Kidney (tissue), 14 donors: ENCODE results near the gene MAP6. TPM values are rescaled to one million over a fixed set of nuclear protein-coding genes. Genes with fewer than 3 reads are reported as not detected.

ENCODE experiments used
- DNase-seq, 5 donors: peaks; one replicate each; pipeline ENCODE4 v3.0.0-alpha.2; 2013 to 2020
- FAIRE-seq: peaks from 2 replicates; lab custom pipeline; 2012; peaks lifted over from hg19 to GRCh38; lab: Jason Lieb, UNC
- H3K27ac ChIP-seq, 2 donors: one replicate each; pipeline ENCODE4 v1.7.0; 2013; ENCODE audit warnings: low read depth in 2 of 2, low read length in 2 of 2, inconsistent platforms in 1 of 2
- H3K27me3 ChIP-seq: one replicate; pipeline ENCODE4 v1.7.1; 2013; ENCODE audit warnings: low read length, inconsistent platforms; ENCODE audit not compliant: control insufficient read depth, insufficient read depth
- H3K36me3 ChIP-seq, 3 donors: one replicate each; pipeline versions ENCODE4 v1.7.0 to v1.7.1; 2013; ENCODE audit warnings: low read length in 3 of 3, control low read depth in 1 of 3, inconsistent platforms in 1 of 3; ENCODE audit not compliant: insufficient read depth in 3 of 3, control insufficient read depth in 2 of 3
- H3K4me1 ChIP-seq, 3 donors: one replicate each; pipeline versions ENCODE4 v1.7.0 to v1.7.1; 2013; ENCODE audit warnings: low read length in 3 of 3, inconsistent platforms in 1 of 3, low read depth in 1 of 3; ENCODE audit not compliant: control insufficient read depth in 2 of 3, insufficient read depth in 2 of 3
- H3K4me3 ChIP-seq, 3 donors: one replicate each; pipeline versions ENCODE4 v1.7.0 to v1.8.1; 2013; ENCODE audit warnings: low read length in 3 of 3, control low read depth in 1 of 3, inconsistent platforms in 1 of 3
- H3K9ac ChIP-seq, 3 donors: one replicate each; pipeline versions ENCODE4 v1.7.0 to v1.7.1; 2013; ENCODE audit warnings: low read length in 3 of 3, control low read depth in 1 of 3, inconsistent platforms in 1 of 3
- H3K9me3 ChIP-seq, 3 donors: one replicate each; pipeline versions ENCODE4 v1.7.0 to v1.7.1; 2013; ENCODE audit warnings: low read length in 3 of 3, control low read depth in 1 of 3, inconsistent platforms in 1 of 3; ENCODE audit not compliant: control insufficient read depth in 2 of 3, insufficient read depth in 1 of 3
- intact Hi-C: fragments of 100-400 bp; cut with DNase I; formaldehyde crosslinking; loops from one replicate; pipeline ENCODE4 v1.11.1; 2022
- polyA plus RNA-seq: library from polyadenylated mRNA; stranded (reverse); fragments of 350-450 nt; fragmentation: Illumina TruSeq; extraction: RNeasy Lipid Tissue Mini Kit (QIAGEN cat#74804); gene quantifications from one replicate; pipeline ENCODE4 v1.2.3, GENCODE V29; 2014; ENCODE audit warnings: low read depth, low replicate concordance; ENCODE audit not compliant: insufficient read depth
- total RNA-seq: library from RNA; stranded (reverse); fragmentation: NEBNext Ultra II Directional; extraction: Animal tissue kit (Norgen Biotek cat#: 25700); gene quantifications from one replicate; pipeline ENCODE4 v1.2.1, GENCODE V29; 2021
- TF ChIP-seq, protein P1 (sequence below): IDR thresholded peaks from 3 replicates; pipeline ENCODE4 v1.5.1; 2012; ENCODE audit warnings: mild to moderate bottlenecking, moderate library complexity, borderline replicate concordance; ENCODE audit not compliant: insufficient read depth; ENCODE audit errors: extremely low read depth
- donor health status: control.
- donor health status: control.
- donor health status: control.
- donor health status: control.
- donor health status: control.
- donor health status: DM: yes; HTN: yes; CAD: no.
- donor health status: Normal renal cell carcinoma (clear cell type).

Gene MAP6
- total and polyA plus RNA-seq, 2 donors from 2014 or later: 7.7 to 21.3 TPM

DNA sequence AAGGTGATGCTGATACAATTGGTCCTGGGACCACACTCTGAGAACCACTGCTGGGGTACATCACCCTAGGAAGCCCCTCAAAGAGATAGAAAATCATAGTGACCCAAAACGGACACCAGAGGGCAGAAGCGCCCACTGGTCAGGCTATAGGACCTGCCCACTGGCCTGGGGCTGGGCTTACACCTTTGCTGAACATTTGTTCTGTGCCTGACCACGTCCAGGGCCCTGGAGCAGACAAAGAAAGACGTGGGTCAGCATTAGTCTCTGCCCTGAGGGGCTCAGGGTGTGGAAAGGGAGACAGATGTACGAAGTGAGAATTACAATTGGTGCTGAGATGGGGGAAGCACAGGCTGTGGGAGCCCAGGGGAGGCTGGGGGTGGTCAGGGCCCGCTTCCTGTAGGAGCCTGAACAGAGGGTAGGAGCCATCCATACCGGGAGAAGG, 121.2 kb downstream of the MAP6 start:
- TF ChIP-seq, protein P1, sequence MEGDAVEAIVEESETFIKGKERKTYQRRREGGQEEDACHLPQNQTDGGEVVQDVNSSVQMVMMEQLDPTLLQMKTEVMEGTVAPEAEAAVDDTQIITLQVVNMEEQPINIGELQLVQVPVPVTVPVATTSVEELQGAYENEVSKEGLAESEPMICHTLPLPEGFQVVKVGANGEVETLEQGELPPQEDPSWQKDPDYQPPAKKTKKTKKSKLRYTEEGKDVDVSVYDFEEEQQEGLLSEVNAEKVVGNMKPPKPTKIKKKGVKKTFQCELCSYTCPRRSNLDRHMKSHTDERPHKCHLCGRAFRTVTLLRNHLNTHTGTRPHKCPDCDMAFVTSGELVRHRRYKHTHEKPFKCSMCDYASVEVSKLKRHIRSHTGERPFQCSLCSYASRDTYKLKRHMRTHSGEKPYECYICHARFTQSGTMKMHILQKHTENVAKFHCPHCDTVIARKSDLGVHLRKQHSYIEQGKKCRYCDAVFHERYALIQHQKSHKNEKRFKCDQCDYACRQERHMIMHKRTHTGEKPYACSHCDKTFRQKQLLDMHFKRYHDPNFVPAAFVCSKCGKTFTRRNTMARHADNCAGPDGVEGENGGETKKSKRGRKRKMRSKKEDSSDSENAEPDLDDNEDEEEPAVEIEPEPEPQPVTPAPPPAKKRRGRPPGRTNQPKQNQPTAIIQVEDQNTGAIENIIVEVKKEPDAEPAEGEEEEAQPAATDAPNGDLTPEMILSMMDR: peak; percentile 87
- no peaks in the 10 kb centered on the region for H3K9me3 ChIP-seq
- no peak overlapping the region for H3K27ac ChIP-seq
- FAIRE-seq (no peak), DNase-seq (peak in 4 of 5 donors; percentile 85 to 91 (median 88))
- no peaks in the 10 kb centered on the region for H3K27me3 ChIP-seq
- intact Hi-C loops: no loop called here
- peaks cover 0 to 4% (median 0%) of the 10 kb centered on the region in 3 donors for H3K4me1 ChIP-seq
- H3K4me3 ChIP-seq: no peak overlapping the region
- no peak overlapping the region for H3K9ac ChIP-seq
- no peaks in the 10 kb centered on the region for H3K36me3 ChIP-seq

DNA sequence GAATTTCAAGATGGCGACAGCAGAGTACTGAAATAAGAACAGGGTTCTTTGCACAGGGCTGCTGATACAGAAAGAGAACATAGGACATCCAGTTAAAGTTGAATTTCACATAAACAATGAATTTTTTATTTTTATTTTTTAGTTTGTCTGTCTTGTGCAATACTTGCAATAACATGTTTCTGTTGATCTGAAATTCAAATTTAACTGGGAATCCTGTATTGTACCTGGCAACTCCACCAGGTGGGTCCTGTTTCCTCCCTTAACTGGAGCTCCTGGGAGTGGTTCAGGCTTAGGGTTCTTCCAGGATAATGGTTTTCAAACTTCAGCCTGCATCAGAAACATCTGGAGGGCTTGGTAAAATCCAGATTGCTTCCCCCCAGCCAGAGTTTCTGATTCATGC, 121.7 kb downstream of the MAP6 start:
- FAIRE-seq: no peak
- Histone ChIP-seq H3K4me1 (peaks cover 0 to 4% (median 0%) of the 10 kb centered on the region in 3 donors), H3K27ac (no peak overlapping the region), H3K36me3 (no peaks in the 10 kb centered on the region), H3K4me3 (no peak overlapping the region), H3K9ac (no peak overlapping the region), H3K9me3 (no peaks in the 10 kb centered on the region), H3K27me3 (no peaks in the 10 kb centered on the region)
- no peak for DNase-seq
- TF ChIP-seq, protein P1: no peak
- intact Hi-C loops: no loop called here

DNA sequence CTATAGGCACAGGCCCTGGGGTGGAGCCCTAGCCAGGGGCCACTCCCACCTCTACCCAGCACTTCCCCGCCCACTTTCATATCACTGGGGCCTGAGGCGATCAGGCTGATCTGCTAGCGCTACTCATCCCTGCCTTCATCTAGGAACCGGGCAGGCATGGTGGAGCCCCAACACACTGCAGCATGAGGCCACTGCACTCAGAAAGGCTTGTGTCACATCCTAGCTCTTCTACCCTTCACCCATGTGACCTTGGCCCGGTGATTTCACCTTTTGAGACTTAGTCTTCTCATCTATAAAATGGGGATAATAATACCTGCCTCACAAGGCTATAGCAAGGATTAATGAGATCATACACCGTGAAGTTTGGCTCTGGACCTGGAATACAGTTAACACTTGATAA, 125.0 kb downstream of the MAP6 start:
- Histone ChIP-seq H3K9ac (no peak overlapping the region), H3K4me3 (no peak overlapping the region), H3K9me3 (no peaks in the 10 kb centered on the region), H3K4me1 (peaks cover 0 to 4% (median 0%) of the 10 kb centered on the region in 3 donors), H3K27me3 (no peaks in the 10 kb centered on the region), H3K27ac (no peak overlapping the region), H3K36me3 (no peaks in the 10 kb centered on the region)
- no peak for DNase-seq
- TF ChIP-seq, protein P1: no peak
- FAIRE-seq: no peak
- intact Hi-C loops: no loop called here

DNA sequence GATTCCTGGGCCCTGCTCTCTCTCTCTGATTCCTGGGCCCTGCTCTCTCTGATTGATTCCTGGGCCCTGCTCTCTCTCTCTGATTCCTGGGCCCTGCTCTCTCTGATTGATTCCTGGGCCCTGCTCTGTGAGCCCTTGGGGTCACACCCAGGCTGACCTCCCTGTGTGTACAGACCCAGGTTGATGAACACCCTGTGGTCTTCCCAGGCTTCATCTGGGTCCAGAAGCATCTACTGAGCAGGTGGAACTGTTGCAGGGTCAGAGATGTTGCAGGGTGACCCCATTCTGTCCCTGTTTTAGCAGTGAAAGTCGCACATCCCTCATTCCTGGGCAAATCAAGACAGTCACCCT, 126.8 kb downstream of the MAP6 start:
- H3K4me1 ChIP-seq: no peaks in the 10 kb centered on the region
- no peaks in the 10 kb centered on the region for H3K36me3 ChIP-seq
- intact Hi-C loops: no loop called here
- H3K9ac ChIP-seq: no peak overlapping the region
- H3K27ac ChIP-seq: no peak overlapping the region
- no peaks in the 10 kb centered on the region for H3K27me3 ChIP-seq
- no peak for DNase-seq
- no peak for FAIRE-seq
- TF ChIP-seq, protein P1: no peak
- no peaks in the 10 kb centered on the region for H3K9me3 ChIP-seq
- H3K4me3 ChIP-seq: no peak overlapping the region
